Osteoblast (primary cell): ENCODE results near the gene PABPN1L. TPM values are rescaled to one million over a fixed set of nuclear protein-coding genes. Genes with fewer than 3 reads are reported as not detected.

Experiments used
- DNase-seq: peaks from one replicate; pipeline ENCODE4 v3.0.0; 2011; ENCODE audit warnings: low spot score, mixed read lengths; ENCODE audit not compliant: insufficient read length; ENCODE audit errors: missing footprints
- H2AFZ ChIP-seq: 2 replicates; pipeline ENCODE4 v1.6.0; 2011; ENCODE audit warnings: mild to moderate bottlenecking, low read length
- H3K27ac ChIP-seq: 2 replicates; pipeline ENCODE4 v1.5.1; 2011; ENCODE audit warnings: mild to moderate bottlenecking, low read depth, low read length, moderate library complexity
- H3K27me3 ChIP-seq: 2 replicates; pipeline ENCODE4 v1.6.0; 2012; ENCODE audit warnings: mild to moderate bottlenecking, control low read depth, inconsistent platforms, low read length, moderate library complexity; ENCODE audit not compliant: insufficient read depth
- H3K36me3 ChIP-seq: 2 replicates; pipeline ENCODE4 v1.5.1; 2011; ENCODE audit warnings: mild to moderate bottlenecking, low read length, control low read depth, moderate library complexity; ENCODE audit not compliant: insufficient read depth
- H3K4me1 ChIP-seq: 2 replicates; pipeline ENCODE4 v1.5.1; 2011; ENCODE audit warnings: mild to moderate bottlenecking, low read length, control low read depth, moderate library complexity; ENCODE audit not compliant: insufficient read depth
- H3K4me2 ChIP-seq: 2 replicates; pipeline ENCODE4 v1.6.0; 2011; ENCODE audit warnings: mild to moderate bottlenecking, low read length; ENCODE audit not compliant: insufficient read depth
- H3K4me3 ChIP-seq: fragments of 200-600 bp; sonication (generic); 3 replicates; pipeline ENCODE4 v1.5.1; 2012; ENCODE audit warnings: mild to moderate bottlenecking, low read length, inconsistent platforms; ENCODE audit not compliant: insufficient read depth
- H3K79me2 ChIP-seq: 2 replicates; pipeline ENCODE4 v1.6.0; 2012; ENCODE audit warnings: mild to moderate bottlenecking, low read length, control low read depth, inconsistent platforms; ENCODE audit not compliant: insufficient read depth
- H3K9me3 ChIP-seq: 2 replicates; pipeline ENCODE4 v1.5.1; 2011; ENCODE audit warnings: low read depth, low read length, control low read depth
- H4K20me1 ChIP-seq: 2 replicates; pipeline ENCODE4 v1.6.0; 2012; ENCODE audit warnings: mild to moderate bottlenecking, low read length, control low read depth; ENCODE audit not compliant: insufficient read depth
- total RNA-seq: library from RNA; depleted of rRNA; stranded (reverse); fragments of >200 nt; gene quantifications from 2 replicates; pipeline ENCODE4 v1.2.3, GENCODE V29; 2012
- TF ChIP-seq, protein P1 (sequence below): IDR thresholded peaks from 2 replicates; pipeline ENCODE4 v1.5.1; 2011; ENCODE audit warnings: mild to moderate bottlenecking, low read depth, low read length, moderate library complexity; ENCODE audit errors: extremely low read depth

The PABPN1L gene
- total RNA-seq, 1 donor, result not detected

- Histone ChIP-seq H3K36me3 (no peaks in the 10 kb centered on the region), H2AFZ (no peak overlapping the region), H4K20me1 (peaks cover 15% of the 10 kb centered on the region), H3K9me3 (no peaks in the 10 kb centered on the region), H3K27me3 (no peaks in the 10 kb centered on the region), H3K79me2 (no peaks in the 10 kb centered on the region), H3K4me2 (no peak overlapping the region), H3K27ac (no peak overlapping the region), H3K4me3 (no peak overlapping the region), H3K4me1 (peaks cover 6% of the 10 kb centered on the region)
- TF ChIP-seq, protein P1, sequence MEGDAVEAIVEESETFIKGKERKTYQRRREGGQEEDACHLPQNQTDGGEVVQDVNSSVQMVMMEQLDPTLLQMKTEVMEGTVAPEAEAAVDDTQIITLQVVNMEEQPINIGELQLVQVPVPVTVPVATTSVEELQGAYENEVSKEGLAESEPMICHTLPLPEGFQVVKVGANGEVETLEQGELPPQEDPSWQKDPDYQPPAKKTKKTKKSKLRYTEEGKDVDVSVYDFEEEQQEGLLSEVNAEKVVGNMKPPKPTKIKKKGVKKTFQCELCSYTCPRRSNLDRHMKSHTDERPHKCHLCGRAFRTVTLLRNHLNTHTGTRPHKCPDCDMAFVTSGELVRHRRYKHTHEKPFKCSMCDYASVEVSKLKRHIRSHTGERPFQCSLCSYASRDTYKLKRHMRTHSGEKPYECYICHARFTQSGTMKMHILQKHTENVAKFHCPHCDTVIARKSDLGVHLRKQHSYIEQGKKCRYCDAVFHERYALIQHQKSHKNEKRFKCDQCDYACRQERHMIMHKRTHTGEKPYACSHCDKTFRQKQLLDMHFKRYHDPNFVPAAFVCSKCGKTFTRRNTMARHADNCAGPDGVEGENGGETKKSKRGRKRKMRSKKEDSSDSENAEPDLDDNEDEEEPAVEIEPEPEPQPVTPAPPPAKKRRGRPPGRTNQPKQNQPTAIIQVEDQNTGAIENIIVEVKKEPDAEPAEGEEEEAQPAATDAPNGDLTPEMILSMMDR, result no peak
- no peak for DNase-seq
These were observed 18.8 kb downstream of the PABPN1L start for GRCh38 chr16:88847654-88848053.

DNA sequence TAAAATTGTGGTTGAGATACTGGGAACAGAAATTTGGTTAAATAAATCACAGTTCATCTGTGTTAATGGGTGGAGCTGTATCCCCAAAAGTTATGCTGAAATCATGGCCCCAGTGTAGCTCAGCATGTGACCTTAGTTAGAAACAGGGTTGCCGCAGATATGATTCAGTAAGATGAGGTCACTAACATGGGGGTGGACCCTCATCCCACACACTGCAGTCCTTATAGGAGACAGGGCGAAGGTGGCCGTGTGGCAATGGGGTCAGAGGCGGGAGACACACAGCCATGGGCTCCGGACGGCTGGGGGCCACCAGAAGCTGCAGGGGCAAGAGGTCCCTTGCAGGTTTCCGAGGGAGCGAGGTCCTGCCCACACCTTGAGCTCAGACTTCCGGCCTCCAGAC, 20.4 kb downstream of the PABPN1L start:
- TF ChIP-seq, protein P1, result no peak
- Histone ChIP-seq H3K36me3 (no peaks in the 10 kb centered on the region), H4K20me1 (peaks cover 15% of the 10 kb centered on the region), H3K27ac (no peak overlapping the region), H3K27me3 (no peaks in the 10 kb centered on the region), H2AFZ (no peak overlapping the region), H3K4me3 (no peak overlapping the region), H3K9me3 (no peaks in the 10 kb centered on the region), H3K79me2 (no peaks in the 10 kb centered on the region), H3K4me2 (no peak overlapping the region), H3K4me1 (peaks cover 6% of the 10 kb centered on the region)
- peak; percentile 97 for DNase-seq

GRCh38 chr16:88844419-88845036, 21.9 kb downstream of the PABPN1L start:
- H3K27me3 ChIP-seq, result no peaks in the 10 kb centered on the region
- peaks cover 9% of the 10 kb centered on the region for H4K20me1 ChIP-seq
- DNase-seq, result no peak
- H3K79me2 ChIP-seq, result no peaks in the 10 kb centered on the region
- TF ChIP-seq, protein P1, result no peak
- no peak overlapping the region for H3K4me2 ChIP-seq
- H3K9me3 ChIP-seq, result no peaks in the 10 kb centered on the region
- no peak overlapping the region for H2AFZ ChIP-seq
- H3K4me3 ChIP-seq, result no peak overlapping the region
- H3K4me1 ChIP-seq, result peaks cover 6% of the 10 kb centered on the region
- no peak overlapping the region for H3K27ac ChIP-seq
- H3K36me3 ChIP-seq, result peaks cover 9% of the 10 kb centered on the region

DNA sequence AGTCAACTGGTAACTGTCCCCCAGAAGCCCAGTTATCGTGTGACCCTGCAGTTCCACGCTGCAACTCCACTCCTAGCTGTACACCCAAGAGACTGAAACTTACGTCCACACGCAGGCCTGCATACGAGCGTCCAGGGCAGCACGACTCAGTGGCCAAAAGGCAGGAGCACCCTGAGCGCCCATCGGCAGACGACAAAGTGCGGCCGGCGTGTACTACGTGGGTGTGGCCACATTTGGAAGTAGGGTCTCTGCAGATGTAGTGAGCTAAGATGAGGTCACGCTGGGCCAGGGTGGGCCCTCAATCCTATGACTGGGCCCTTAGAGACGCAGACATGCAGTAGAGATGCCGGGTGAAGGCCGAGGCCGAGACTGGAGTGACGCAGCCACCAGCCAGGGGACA, 23.2 kb downstream of the PABPN1L start:
- Histone ChIP-seq H2AFZ (no peak overlapping the region), H3K27me3 (no peaks in the 10 kb centered on the region), H3K27ac (no peak overlapping the region), H3K4me2 (no peak overlapping the region), H3K79me2 (no peaks in the 10 kb centered on the region), H3K36me3 (peaks cover 13% of the 10 kb centered on the region), H3K9me3 (no peaks in the 10 kb centered on the region), H3K4me3 (no peak overlapping the region), H3K4me1 (peaks cover 6% of the 10 kb centered on the region), H4K20me1 (peaks cover 9% of the 10 kb centered on the region)
- no peak for DNase-seq
- TF ChIP-seq, protein P1, result no peak
